Skeletal muscle tissue (tissue), 4 donors: ENCODE measurements around the gene ZFP36L1. TPM values are rescaled to one million over a fixed set of nuclear protein-coding genes. Genes with fewer than 3 reads are reported as not detected.

Experiments
- H3K27ac ChIP-seq: one replicate; pipeline ENCODE4 v1.7.0; 2013; ENCODE audit warnings: mild to moderate bottlenecking, low read depth, low read length, inconsistent platforms
- H3K27me3 ChIP-seq, 3 donors: one replicate each; pipeline ENCODE4 v1.7.0; 2013; ENCODE audit warnings: low read length in 3 of 3; ENCODE audit not compliant: control insufficient read depth in 3 of 3, insufficient read depth in 3 of 3
- H3K36me3 ChIP-seq, 3 donors: one replicate each; pipeline ENCODE4 v1.7.0; 2013; ENCODE audit warnings: low read length in 3 of 3; ENCODE audit not compliant: control insufficient read depth in 3 of 3, insufficient read depth in 3 of 3
- H3K4me1 ChIP-seq, 3 donors: one replicate each; pipeline ENCODE4 v1.7.0; 2013; ENCODE audit warnings: low read length in 3 of 3, mild to moderate bottlenecking in 3 of 3; ENCODE audit not compliant: control insufficient read depth in 3 of 3, insufficient read depth in 3 of 3
- H3K4me3 ChIP-seq, 3 donors: one replicate each; pipeline ENCODE4 v1.7.0; 2013; ENCODE audit warnings: low read length in 3 of 3
- H3K9ac ChIP-seq, 3 donors: one replicate each; pipeline ENCODE4 v1.7.0; 2013; ENCODE audit warnings: low read length in 3 of 3, mild to moderate bottlenecking in 3 of 3, moderate library complexity in 2 of 3, low read depth in 1 of 3
- H3K9me3 ChIP-seq, 3 donors: one replicate each; pipeline ENCODE4 v1.7.0; 2013; ENCODE audit warnings: low read length in 3 of 3; ENCODE audit not compliant: control insufficient read depth in 3 of 3
- total RNA-seq: library from RNA; depleted of rRNA; stranded (reverse); fragments of >200 nt; gene quantifications from one replicate; pipeline ENCODE4 v1.2.3, GENCODE V29; 2014
- donor health status: Osteomylitis.

The ZFP36L1 gene
- total RNA-seq, 1 donor from 2014 or later = 27.7 TPM

DNA sequence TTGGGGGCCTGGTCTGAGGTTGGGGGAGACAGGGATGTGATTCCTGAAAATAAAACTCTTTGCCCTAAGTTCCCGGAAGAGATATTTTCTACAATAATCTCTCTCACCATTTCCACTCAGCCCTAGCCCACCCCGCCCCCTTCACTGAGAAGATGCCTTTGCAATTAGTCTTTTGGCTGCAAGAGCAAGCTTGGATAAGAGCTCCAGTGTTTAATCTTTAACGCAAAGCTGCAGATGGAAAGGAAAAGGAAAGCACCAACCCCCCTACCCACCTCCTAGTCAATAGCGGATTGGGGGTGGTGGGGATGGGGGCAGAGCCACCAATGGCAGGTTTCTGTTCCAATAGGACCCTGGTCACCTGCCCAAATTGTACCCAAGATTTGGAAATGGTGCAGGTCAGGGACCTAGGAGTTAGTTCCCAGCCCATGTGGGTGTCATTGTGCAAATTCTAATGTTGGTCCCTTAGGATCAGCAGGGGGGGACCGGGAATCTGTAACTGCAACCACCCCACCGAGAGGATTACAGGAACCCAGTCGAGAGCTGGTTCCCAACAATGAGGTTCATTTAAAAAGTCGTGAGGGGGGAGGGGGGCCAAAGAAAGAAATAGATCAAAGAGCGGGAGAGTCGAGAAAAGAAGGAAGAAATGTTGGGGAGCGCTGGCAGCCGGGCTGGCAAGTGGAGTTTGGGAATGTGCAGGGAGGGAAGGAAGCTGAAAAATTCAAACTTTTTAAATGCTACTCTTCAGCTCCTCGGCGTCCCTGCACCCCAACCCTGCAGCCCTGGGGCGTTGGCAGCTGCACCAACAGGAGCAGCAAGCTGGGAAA, 1.6 kb downstream of the ZFP36L1 start:
- peak overlapping the region; percentile 100 for H3K27ac ChIP-seq
- H3K4me3 ChIP-seq = peak overlapping the region; percentile 97 to 99 (median 98)
- no peaks in the 10 kb centered on the region for H3K9me3 ChIP-seq
- peaks cover 18 to 37% (median 33%) of the 10 kb centered on the region in 3 donors for H3K4me1 ChIP-seq
- H3K9ac ChIP-seq = peak overlapping the region; percentile 98 to 99 (median 99)
- H3K36me3 ChIP-seq = peaks cover 36 to 38% (median 37%) of the 10 kb centered on the region in 3 donors
- H3K27me3 ChIP-seq = no peaks in the 10 kb centered on the region

DNA sequence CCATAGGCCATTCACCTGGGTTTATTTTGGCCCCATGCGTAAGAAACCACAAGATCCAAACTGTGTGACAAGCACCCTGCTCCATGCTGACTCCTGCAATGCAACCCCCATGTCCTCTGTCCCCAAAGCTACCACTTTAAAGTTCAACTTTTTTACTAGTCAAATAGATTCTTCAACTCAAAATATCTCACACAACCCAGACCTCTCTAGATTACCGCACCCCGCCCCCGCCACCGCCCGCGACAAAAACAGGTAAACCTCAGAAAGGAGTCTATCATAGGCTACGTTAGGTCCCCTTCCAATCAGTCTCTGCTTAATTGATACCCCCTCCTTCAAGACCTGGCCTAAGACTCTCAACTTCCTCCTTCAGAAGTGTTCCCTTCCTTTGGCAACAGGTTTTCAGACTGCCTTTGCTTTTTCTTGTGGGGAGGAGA, 2.2 kb downstream of the ZFP36L1 start:
- Histone ChIP-seq H3K27me3 (no peaks in the 10 kb centered on the region), H3K4me3 (peak overlapping the region; percentile 97 to 99 (median 98)), H3K9ac (peak overlapping the region; percentile 98 to 99 (median 99)), H3K9me3 (no peaks in the 10 kb centered on the region), H3K27ac (peak overlapping the region; percentile 100), H3K4me1 (peaks cover 21 to 36% (median 32%) of the 10 kb centered on the region in 3 donors), H3K36me3 (peaks cover 36 to 38% (median 37%) of the 10 kb centered on the region in 3 donors)

DNA sequence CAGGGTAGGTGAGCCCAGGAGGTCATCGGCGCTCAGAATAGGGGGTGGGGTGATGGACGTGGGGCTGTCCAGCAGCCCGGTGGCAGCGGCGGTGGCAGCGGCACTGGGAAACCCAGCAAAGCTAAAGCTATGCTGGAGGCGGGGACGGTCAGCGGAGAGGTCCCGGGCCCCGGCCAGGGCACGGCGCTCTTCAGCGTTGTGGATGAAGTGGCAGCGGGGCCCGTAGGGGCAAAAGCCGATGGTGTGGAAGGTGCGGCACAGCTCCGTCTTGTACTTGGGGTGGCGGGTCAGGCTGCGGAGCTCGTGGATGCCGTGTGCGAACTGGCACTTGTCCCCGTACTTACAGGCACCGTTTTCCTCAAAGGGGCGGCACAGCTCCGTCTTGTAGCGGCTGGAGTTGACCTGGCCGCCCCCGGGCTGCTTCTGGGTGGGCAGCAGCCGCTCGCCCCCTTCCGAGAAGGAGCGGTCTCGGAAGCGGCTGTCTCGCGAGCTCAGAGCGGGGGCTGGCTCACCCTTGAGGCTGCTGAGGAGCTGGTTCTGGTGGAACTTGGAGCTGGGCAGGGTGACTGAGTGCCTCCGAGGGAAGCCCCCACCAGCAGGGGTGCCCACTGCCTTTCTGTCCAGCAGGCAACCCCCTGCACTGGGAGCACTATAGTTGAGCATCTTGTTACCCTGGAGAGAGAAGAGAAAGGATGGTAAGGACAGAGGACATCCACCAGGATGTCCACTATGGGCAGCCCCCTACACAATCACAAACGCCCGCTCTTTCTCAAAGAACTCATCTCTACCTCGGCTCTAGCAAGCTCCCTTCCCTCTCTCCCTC, 2.8 kb downstream of the ZFP36L1 start:
- H3K9ac ChIP-seq = peak overlapping the region; percentile 98 to 99 (median 99)
- H3K36me3 ChIP-seq = peaks cover 36 to 38% (median 37%) of the 10 kb centered on the region in 3 donors
- H3K9me3 ChIP-seq = no peaks in the 10 kb centered on the region
- H3K4me1 ChIP-seq = peaks cover 27 to 36% (median 32%) of the 10 kb centered on the region in 3 donors
- peak overlapping the region; percentile 97 to 99 (median 98) for H3K4me3 ChIP-seq
- no peaks in the 10 kb centered on the region for H3K27me3 ChIP-seq
- peak overlapping the region; percentile 100 for H3K27ac ChIP-seq

DNA sequence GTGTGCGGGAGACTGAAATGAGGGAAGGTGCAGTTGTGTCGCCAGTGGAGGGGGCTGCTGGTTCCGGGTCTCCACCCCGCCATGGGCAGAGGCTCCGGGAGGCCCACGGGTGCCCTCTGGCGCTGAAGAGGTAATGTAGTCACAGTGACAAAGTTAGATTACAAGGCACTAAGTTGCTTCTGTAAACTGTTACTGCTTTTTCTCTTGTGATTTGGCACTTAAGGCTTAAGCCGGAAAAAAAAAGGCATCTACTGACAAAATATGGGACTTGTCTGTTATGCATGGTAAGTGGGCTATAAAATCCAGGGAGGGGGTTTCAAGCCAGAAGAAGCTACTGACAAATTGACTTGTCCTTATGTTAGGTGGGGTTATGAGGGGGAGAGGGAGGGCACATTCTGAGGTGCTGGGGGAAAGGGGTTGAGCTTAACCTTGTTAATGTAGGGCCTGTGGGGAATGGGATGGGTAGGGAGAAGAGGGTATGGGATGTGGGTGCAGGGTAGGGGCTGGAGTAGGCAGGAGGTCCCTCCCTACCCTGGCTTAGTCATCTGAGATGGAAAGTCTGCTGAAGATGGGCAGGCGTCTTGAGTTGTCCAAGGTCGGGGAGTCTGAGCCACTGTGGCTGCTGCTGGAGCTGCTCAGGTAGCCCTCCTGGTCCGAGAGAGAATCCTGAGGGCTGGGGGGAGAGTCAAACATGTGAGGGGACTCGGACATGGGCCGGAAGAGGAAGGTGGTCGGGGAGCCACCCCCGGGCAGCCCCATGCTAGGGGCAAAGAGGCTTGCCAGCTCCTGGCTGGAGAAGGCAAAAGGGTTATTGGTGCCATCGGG, 3.7 kb downstream of the ZFP36L1 start:
- Histone ChIP-seq H3K4me1 (peaks cover 27 to 36% (median 30%) of the 10 kb centered on the region in 3 donors), H3K9ac (peak overlapping the region; percentile 98 to 99 (median 99)), H3K9me3 (no peaks in the 10 kb centered on the region), H3K27me3 (no peaks in the 10 kb centered on the region), H3K27ac (peak overlapping the region; percentile 100), H3K36me3 (peaks cover 36 to 38% (median 37%) of the 10 kb centered on the region in 3 donors), H3K4me3 (peak overlapping the region; percentile 97 to 99 (median 98))

DNA sequence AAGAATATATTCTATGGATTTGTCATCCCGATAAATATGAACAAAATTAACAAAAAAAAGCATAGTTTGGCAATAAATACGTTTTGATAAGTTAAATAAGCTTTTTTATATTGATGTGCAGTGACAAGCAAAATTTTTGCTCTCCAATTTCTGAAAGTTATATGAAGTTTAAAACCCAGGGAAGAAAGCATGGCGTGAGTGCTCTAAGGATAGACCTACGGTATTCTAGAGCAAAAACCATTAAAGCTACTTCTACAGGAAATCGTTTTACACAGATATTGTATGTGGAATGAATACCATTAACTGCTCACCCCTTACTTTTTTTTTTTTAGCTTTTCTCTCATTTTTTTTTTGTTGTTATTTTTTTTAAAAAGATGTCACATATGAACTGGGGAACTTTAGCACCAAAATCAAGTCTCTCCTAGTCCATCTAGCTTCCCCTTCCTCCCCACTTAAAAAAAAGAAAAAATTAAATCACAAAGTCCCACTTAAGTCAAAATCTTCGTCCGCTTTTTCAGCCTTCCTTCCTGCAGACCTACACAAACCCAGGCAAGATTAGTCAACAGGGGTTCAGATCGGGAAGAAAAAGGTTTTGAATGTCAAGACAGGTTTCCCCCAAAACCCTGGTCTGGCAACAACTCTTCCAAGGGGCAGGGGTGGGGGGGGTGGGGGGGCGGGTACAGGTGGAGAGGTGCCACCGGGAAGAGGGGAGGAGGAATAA, 4.4 kb downstream of the ZFP36L1 start:
- Histone ChIP-seq H3K4me1 (peaks cover 26 to 36% (median 27%) of the 10 kb centered on the region in 3 donors), H3K9me3 (no peaks in the 10 kb centered on the region), H3K36me3 (peaks cover 36 to 38% (median 37%) of the 10 kb centered on the region in 3 donors), H3K4me3 (peak overlapping the region in 2 of 3 donors; percentile 25 to 97), H3K27me3 (no peaks in the 10 kb centered on the region), H3K9ac (peak overlapping the region in 1 of 3 donors; percentile 32), H3K27ac (peak overlapping the region; percentile 100)

DNA sequence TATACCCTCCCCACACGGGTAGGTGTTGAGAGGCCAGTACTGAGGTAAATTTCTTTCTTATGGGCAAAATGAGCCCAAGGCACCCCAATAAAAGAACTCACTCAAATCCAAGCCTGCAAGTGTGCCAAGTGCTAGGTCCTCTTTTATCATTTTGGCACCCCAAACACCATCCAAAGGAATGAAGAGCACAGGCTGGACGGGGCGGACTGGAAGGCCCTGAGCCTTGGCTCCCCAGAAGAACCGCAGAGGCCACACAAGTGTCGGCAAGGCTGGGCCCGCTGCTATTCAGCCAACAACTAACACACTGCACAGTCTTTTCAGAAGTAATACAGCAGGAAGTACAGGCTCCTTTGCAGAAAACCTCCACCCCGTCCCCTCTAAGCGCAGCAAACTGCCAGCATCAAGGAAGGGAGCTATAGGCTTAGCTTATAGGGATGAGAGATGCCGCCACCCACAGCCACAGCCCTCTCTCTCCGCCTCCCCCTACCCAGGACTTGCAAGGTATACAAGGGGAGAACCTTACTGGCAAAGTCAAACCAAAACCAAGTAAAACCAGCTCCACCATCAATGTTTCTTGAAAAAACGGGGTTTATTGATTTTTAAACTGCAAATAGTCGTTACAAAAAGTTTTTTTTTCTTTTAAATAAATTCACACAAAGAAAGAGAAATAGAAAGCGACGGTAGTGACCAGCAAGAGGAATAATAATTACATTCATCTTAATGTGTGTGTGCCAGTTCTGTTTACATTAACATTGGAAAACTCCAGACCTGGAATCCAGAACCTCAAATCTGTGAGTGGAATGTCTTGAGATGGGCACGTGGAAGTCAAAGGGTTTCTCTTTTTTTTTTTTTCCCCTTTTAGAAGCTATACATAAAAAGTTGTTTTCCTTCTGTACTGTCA, 5.5 kb downstream of the ZFP36L1 start:
- peak overlapping the region; percentile 44 for H3K27ac ChIP-seq
- H3K4me1 ChIP-seq = peaks cover 26 to 36% (median 27%) of the 10 kb centered on the region in 3 donors
- H3K36me3 ChIP-seq = peaks cover 31 to 38% (median 37%) of the 10 kb centered on the region in 3 donors
- no peaks in the 10 kb centered on the region for H3K9me3 ChIP-seq
- H3K4me3 ChIP-seq = peak overlapping the region; percentile 28 to 54 (median 31)
- no peaks in the 10 kb centered on the region for H3K27me3 ChIP-seq
- peak overlapping the region in 2 of 3 donors; percentile 18 to 40 for H3K9ac ChIP-seq

DNA sequence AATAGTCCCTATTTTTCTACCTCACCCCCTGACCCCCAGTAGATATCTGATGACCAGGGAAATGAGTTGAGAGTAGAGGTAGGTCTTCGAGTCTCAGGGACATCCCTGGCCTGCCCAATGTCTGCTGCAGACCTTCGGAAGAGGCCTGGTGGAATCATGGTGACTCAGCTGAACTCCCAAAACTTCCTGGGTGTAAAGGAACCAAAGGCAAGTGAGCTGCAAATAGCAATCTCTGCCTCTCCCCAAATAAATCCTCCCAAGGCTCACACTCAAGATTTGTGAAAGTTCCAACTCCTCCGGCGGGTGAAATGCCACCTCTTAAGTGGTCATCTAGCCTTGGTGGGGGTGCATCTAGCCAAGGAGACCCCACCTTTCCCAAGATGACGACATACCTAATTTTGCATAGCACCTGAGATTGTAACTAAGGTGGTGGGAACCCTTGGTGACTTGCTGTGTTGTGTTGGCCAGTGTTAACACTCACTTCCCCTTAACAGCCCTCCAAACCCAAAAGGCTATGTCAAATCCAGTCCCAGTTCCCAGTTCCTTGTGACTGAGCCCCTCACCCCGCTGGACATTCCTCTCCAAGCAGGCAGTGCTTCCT, 6.3 kb downstream of the ZFP36L1 start:
- H3K9ac ChIP-seq = peak overlapping the region in 2 of 3 donors; percentile 10 to 18

More for the DNA sequence above, 6.3 kb downstream of the ZFP36L1 start:
- Histone ChIP-seq H3K27ac (peak overlapping the region; percentile 44), H3K4me1 (peaks cover 28 to 32% (median 31%) of the 10 kb centered on the region in 3 donors), H3K36me3 (peaks cover 28 to 34% (median 32%) of the 10 kb centered on the region in 3 donors), H3K4me3 (no peak overlapping the region), H3K27me3 (no peaks in the 10 kb centered on the region), H3K9me3 (no peaks in the 10 kb centered on the region)
